Subcutaneous abdominal adipose tissue (tissue), 5 donors: Measurements from ENCODE around the gene UNC119.

ENCODE experiments used
- H3K27ac ChIP-seq: one replicate; pipeline ENCODE4 v1.7.0; 2013; ENCODE audit warnings: low read depth, mild to moderate bottlenecking, inconsistent platforms, low read length, moderate library complexity
- H3K27me3 ChIP-seq, 5 donors: one replicate each; pipeline ENCODE4 v1.7.0; 2013; ENCODE audit warnings: low read length in 5 of 5, inconsistent platforms in 1 of 5; ENCODE audit not compliant: control insufficient read depth in 5 of 5, insufficient read depth in 4 of 5
- H3K36me3 ChIP-seq, 5 donors: one replicate each; pipeline ENCODE4 v1.7.0; 2013; ENCODE audit warnings: low read length in 5 of 5; ENCODE audit not compliant: control insufficient read depth in 5 of 5, insufficient read depth in 5 of 5
- H3K4me1 ChIP-seq, 5 donors: one replicate each; pipeline ENCODE4 v1.7.0; 2013; ENCODE audit warnings: low read length in 5 of 5, mild to moderate bottlenecking in 3 of 5, moderate library complexity in 1 of 5; ENCODE audit not compliant: control insufficient read depth in 5 of 5, insufficient read depth in 5 of 5
- H3K4me3 ChIP-seq, 5 donors: one replicate each; pipeline ENCODE4 v1.7.0; 2013; ENCODE audit warnings: low read length in 5 of 5, low read depth in 1 of 5
- H3K9ac ChIP-seq, 5 donors: one replicate each; pipeline ENCODE4 v1.7.0; 2013; ENCODE audit warnings: low read length in 5 of 5, mild to moderate bottlenecking in 4 of 5, moderate library complexity in 3 of 5
- H3K9me3 ChIP-seq, 5 donors: one replicate each; pipeline ENCODE4 v1.7.0; 2013; ENCODE audit warnings: low read length in 5 of 5; ENCODE audit not compliant: control insufficient read depth in 5 of 5
- donor health status: healthy.
- donor health status: healthy.
- donor health status: healthy.
- donor health status: healthy.
- donor health status: healthy.

Gene UNC119

DNA sequence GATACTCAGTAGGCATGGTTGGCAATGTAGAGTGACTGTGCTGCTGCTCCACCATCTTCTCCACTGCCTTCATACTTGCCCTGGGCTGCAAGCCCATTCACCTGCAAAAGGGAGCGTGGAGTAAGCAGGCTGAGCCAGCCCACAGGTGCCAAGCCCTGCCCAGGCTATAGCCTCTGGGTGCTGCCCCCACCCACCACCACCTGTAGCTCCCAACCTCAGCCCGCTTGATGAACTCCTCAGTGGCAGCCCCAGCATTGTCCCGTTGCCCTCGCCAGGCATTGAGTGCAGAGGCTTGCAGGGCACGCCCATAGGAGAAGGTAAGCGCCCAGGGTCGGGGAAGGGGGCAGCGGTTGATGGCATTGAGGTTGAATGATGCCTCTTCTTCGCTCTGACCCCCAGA, 21.1 kb upstream of the UNC119 start:
- Histone ChIP-seq H3K27ac (no peak overlapping the region), H3K4me1 (peaks cover 7 to 54% (median 48%) of the 10 kb centered on the region in 5 donors), H3K9me3 (no peaks in the 10 kb centered on the region), H3K27me3 (no peaks in the 10 kb centered on the region), H3K4me3 (no peak overlapping the region), H3K36me3 (peaks cover 0 to 7% (median 0%) of the 10 kb centered on the region in 5 donors), H3K9ac (no peak overlapping the region)

DNA sequence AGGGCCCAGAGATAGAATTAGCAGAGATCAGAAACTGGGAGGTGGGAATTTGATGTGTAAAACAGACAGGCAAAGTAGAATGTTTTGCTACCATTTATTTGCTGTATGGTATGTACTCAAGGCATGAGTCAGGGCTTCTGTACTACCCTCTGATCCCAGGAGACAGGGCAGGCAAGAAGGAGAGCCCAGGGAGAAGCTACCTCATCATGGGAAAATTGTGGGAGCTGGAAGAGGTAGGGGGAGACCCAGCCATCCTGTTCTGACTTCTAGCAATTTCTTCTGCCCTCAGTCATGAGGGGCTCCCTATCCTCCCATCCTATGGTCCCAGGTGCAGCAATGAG, 20.6 kb upstream of the UNC119 start:
- H3K4me1 ChIP-seq, result peaks cover 7 to 54% (median 49%) of the 10 kb centered on the region in 5 donors
- no peak overlapping the region for H3K4me3 ChIP-seq
- H3K36me3 ChIP-seq, result peaks cover 0 to 7% (median 0%) of the 10 kb centered on the region in 5 donors
- H3K9ac ChIP-seq, result no peak overlapping the region
- no peaks in the 10 kb centered on the region for H3K9me3 ChIP-seq
- H3K27ac ChIP-seq, result no peak overlapping the region
- no peaks in the 10 kb centered on the region for H3K27me3 ChIP-seq

DNA sequence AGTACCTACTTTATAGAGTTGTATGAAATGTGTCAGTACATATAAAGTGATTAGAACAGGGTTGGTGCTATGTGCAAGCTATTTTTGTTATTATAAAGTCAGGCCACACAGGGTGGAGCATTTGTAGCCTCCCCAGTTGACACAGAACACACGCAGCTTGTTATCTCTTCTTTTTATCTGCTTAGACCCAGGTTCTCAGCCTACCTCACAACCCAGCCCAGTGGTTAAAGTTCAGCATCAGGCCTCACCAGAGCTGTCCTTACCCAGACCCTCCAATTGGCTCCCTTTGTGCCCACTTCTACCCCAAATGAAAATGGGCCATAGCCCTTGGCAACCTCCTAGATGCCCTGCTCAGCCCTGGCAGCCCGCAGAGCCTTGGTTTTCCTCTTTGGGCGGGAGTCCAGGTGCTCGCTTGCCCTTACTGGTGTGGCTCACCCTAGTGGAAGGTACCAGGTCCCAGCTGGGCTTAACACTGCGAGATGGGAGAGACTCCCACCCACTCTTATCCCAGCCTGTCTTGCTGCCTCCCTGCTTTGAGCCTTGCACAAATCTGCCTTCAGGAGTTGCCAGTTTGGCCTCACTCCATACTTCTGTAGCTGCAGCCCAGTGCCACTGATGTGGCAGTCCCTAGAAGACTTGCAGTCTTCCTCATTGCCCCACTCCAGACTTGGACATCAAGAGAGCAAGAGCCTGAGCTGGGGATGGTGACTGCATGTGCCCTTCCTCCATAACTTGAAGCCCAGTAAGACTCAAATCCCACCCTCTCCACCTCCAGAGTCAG, 20.0 kb upstream of the UNC119 start:
- H3K9me3 ChIP-seq, result no peaks in the 10 kb centered on the region
- peak overlapping the region in 4 of 5 donors; percentile 8 to 90 (median 46) for H3K9ac ChIP-seq
- H3K36me3 ChIP-seq, result peaks cover 0 to 7% (median 0%) of the 10 kb centered on the region in 5 donors
- peak overlapping the region; percentile 83 to 98 (median 92) for H3K4me3 ChIP-seq
- H3K27me3 ChIP-seq, result no peaks in the 10 kb centered on the region
- peak overlapping the region; percentile 78 for H3K27ac ChIP-seq
- peaks cover 7 to 54% (median 54%) of the 10 kb centered on the region in 5 donors for H3K4me1 ChIP-seq

DNA sequence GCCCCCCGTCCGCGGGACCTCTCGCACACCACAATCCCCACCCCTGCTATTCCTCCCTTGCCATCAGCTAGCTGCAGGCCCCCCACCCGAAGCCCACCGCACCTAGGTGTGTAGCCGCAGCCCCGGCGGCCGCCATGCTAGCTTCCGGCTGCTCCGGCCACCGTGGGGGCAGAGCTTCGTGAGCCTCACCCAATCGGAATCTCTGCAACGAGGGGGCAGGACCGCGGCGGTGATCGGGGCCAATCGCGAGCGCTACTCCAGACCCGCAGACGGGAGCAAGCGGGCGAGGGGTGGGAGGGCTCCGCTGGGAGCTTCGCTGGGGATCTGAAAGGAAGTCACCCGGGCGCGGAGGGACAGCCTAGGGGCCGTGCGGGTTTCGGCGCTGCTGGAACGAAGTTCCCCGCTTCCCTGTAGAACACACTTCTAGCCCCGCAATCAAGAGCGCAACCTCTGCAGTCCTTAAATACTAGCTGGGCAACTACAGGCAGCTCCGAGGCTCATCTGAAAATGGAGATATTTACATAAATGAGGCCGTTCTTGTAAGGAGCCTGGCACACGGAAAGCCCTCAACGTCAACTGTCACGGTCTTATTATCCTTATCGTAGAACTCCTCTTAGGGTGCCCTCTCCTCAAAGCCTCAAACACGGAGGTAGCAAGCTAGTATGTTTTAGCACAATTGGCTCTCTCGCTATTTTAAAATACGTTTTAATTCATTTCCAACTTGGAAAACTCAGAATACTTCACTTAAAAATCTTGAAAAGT, 19.1 kb upstream of the UNC119 start, which contains the start of gene PIGS:
PIGS (minus strand) TSS at position 164 of the 762 bp plus-strand sequence; CDS start at position 136, 28 bp downstream.
- peaks cover 0 to 7% (median 0%) of the 10 kb centered on the region in 5 donors for H3K36me3 ChIP-seq
- peak within 1 kb of the TSS; percentile 83 to 98 (median 92) for H3K4me3 ChIP-seq
- peak within 1 kb of the TSS; percentile 48 to 94 (median 90) for H3K9ac ChIP-seq
- H3K9me3 ChIP-seq, result no peaks in the 10 kb centered on the region
- H3K4me1 ChIP-seq, result peaks cover 7 to 49% (median 44%) of the 10 kb centered on the region in 5 donors
- no peaks in the 10 kb centered on the region for H3K27me3 ChIP-seq
- peak within 1 kb of the TSS; percentile 78 for H3K27ac ChIP-seq

DNA sequence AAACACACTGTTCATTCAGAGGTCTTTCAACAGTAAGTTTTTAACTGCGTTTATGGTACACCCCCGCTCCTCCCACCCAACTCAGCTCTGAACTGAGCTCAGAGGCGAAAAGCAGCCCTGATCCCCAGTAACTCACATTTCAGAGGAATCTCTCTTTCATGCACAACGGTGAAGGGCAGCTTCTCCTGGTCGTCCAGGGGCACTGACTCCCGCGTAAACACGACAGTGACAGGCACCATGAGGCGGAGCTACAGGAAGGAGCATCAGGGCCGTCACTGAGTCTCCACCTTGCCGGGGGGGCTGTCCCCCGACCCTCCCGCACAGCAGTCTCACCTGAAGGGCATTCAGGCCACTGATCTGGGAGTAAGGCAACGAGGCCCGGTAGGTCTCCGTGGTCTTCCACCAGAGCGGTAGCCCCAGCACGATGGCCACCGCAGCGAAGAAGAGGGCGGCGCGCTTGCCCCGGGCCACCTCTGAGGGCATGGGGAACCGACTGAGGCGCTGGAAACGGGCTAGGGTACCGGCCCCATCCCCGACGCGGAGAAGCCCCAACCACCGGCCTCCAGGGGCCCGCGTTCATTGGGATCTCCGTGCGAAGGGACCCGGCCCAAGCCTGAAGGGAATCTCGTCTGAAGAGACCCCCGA, 18.4 kb upstream of the UNC119 start:
- peak overlapping the region; percentile 67 to 98 (median 92) for H3K4me3 ChIP-seq
- H3K4me1 ChIP-seq, result peaks cover 7 to 45% (median 40%) of the 10 kb centered on the region in 5 donors
- H3K27me3 ChIP-seq, result no peaks in the 10 kb centered on the region
- H3K9ac ChIP-seq, result peak overlapping the region; percentile 48 to 94 (median 90)
- peak overlapping the region; percentile 78 for H3K27ac ChIP-seq
- no peaks in the 10 kb centered on the region for H3K9me3 ChIP-seq
- peaks cover 0 to 7% (median 0%) of the 10 kb centered on the region in 5 donors for H3K36me3 ChIP-seq

DNA sequence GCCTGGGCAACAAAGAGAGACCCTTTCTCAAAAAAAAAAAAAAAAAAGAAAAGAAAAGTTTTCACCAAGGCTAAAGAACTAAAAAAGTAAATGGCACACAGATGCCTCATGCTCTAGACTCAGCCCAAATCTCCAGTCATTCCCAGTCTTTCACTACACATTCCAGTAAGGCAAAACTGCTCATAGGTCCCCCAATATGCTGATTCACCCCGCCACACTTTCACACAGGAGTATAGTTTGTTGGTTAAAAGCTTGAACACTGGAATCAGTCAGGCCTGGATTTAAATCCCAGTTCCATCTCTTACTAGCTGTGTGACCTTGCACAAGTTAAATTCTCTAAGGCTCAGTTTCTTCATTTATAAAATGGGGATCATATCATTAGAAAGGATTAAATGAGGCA, 17.0 kb upstream of the UNC119 start:
- H3K36me3 ChIP-seq, result peaks cover 0 to 6% (median 0%) of the 10 kb centered on the region in 5 donors
- H3K27ac ChIP-seq, result peak overlapping the region; percentile 7
- no peaks in the 10 kb centered on the region for H3K27me3 ChIP-seq
- no peaks in the 10 kb centered on the region for H3K9me3 ChIP-seq
- no peak overlapping the region for H3K4me3 ChIP-seq
- H3K4me1 ChIP-seq, result peaks cover 5 to 37% (median 32%) of the 10 kb centered on the region in 5 donors
- H3K9ac ChIP-seq, result peak overlapping the region in 1 of 5 donors; percentile 60

DNA sequence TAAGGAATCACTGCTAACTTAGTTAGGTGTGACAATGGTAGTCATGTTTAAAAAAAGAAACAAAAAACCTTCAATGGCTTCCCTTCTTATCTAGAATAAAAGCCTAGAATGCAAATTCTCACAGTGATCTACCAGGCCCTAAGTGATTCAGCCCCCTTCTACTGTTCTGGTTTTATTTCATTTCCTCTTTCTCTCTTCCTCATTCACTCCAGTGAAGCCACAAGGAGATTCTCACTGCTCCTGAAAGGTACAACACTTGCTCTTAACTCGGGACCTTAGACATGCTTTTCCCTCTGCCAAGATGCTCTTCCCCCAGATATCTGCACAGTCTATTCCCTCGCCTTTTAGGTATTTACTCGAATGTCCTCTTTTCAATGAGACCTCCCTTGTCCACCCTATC, 15.2 kb upstream of the UNC119 start:
- Histone ChIP-seq H3K9me3 (no peaks in the 10 kb centered on the region), H3K27me3 (no peaks in the 10 kb centered on the region), H3K4me3 (no peak overlapping the region), H3K4me1 (peaks cover 5 to 47% (median 43%) of the 10 kb centered on the region in 5 donors), H3K27ac (no peak overlapping the region), H3K36me3 (peaks cover 0 to 13% (median 8%) of the 10 kb centered on the region in 5 donors), H3K9ac (no peak overlapping the region)

DNA sequence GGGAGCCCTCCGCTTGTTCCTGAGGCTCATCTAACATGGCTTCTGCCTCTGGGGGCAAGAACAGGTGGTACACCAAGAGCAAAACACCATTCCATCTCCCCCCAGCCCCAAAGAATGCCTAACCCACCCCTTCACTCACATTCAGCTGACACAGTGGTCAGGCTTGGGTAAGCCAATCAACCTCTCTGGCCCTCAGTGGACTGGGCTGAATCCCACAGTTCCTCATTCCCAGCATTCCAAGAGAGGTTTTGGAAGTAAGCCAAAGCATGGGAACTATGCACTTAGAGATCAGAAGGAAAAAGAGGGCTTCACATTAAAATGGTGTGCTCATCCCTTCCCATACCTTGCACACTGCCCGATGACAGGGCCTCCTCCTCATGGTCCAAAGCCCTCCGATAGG, 11.1 kb upstream of the UNC119 start:
- no peaks in the 10 kb centered on the region for H3K27me3 ChIP-seq
- H3K4me1 ChIP-seq, result peaks cover 0 to 28% (median 20%) of the 10 kb centered on the region in 5 donors
- peak overlapping the region; percentile 40 for H3K27ac ChIP-seq
- peaks cover 2 to 47% (median 27%) of the 10 kb centered on the region in 5 donors for H3K36me3 ChIP-seq
- H3K4me3 ChIP-seq, result no peak overlapping the region
- H3K9me3 ChIP-seq, result no peaks in the 10 kb centered on the region
- no peak overlapping the region for H3K9ac ChIP-seq

DNA sequence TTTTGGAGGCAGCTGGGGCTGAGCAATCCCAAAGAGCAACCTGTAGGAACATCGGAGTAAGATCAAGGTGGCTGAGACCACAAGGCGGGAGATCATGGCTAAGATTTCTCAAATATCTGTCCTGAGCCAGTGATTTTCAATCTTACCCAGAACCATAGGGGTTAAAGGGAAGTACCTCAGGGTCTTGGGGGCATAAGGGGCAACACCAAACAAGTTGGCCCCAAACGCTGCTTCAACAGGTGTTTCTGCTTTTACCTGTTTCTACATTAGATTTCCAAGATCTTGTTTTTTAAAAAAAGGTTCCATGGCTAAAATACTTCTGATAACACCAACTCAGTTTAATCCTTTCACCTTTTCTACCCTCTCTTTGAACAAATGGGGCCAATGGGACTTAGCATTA, 2.6 kb upstream of the UNC119 start:
- peaks cover 7 to 23% (median 22%) of the 10 kb centered on the region in 5 donors for H3K4me1 ChIP-seq

More for the DNA sequence above, 2.6 kb upstream of the UNC119 start:
- Histone ChIP-seq H3K27me3 (no peaks in the 10 kb centered on the region), H3K4me3 (no peak overlapping the region), H3K36me3 (peaks cover 9 to 65% (median 60%) of the 10 kb centered on the region in 5 donors), H3K9me3 (no peaks in the 10 kb centered on the region), H3K27ac (no peak overlapping the region), H3K9ac (no peak overlapping the region)
